ENCODE measurements around the gene CEP164. TPM values are rescaled to one million over a fixed set of nuclear protein-coding genes. Genes with fewer than 3 reads are reported as not detected.

CEP164 gene
- total RNA-seq, 1 experiment from 2014 or later, result 47.4 TPM

GRCh38 chr11:117459123-117459978 lies 131.7 kb downstream of the CEP164 start:
- Mint-ChIP-seq H3K27me3 (ENCODE audit: insufficient read depth, unreplicated experiment) (peaks cover 52% of the 10 kb centered on the region), H3K4me3 (ENCODE audit: unreplicated experiment) (no peak overlapping the region), H3K27ac (ENCODE audit: low read depth, unreplicated experiment) (no peak overlapping the region), H3K4me1 (ENCODE audit: insufficient read depth, unreplicated experiment) (no peaks in the 10 kb centered on the region), H3K9me3 (ENCODE audit: unreplicated experiment) (peaks cover 3% of the 10 kb centered on the region), H3K36me3 (ENCODE audit: insufficient read depth, unreplicated experiment) (no peaks in the 10 kb centered on the region)
- no TSS peak for BruUV-seq (replicated peaks)
- ChIA-PET POLR2A (interaction anchor here (0.6 kb wide), 1 partner anchor 478 kb away, joined by 3 read pairs; no protein-coding TSS in a partner anchor), CTCF (no interaction called here)
- DNase-seq (ENCODE audit: unreplicated experiment), result no peak
- no peak for TF ChIP-seq CTCF (IDR thresholded peaks at IDR 0.05; ENCODE audit: unreplicated experiment)
- intact Hi-C loops (cut with micrococcal nuclease), result no loop called here

GRCh38 chr11:117459979-117460300 lies 132.3 kb downstream of the CEP164 start:
- DNase-seq (ENCODE audit: unreplicated experiment), result no peak
- Mint-ChIP-seq H3K27me3 (ENCODE audit: insufficient read depth, unreplicated experiment) (peaks cover 52% of the 10 kb centered on the region), H3K4me1 (ENCODE audit: insufficient read depth, unreplicated experiment) (no peaks in the 10 kb centered on the region), H3K9me3 (ENCODE audit: unreplicated experiment) (no peaks in the 10 kb centered on the region), H3K4me3 (ENCODE audit: unreplicated experiment) (no peak overlapping the region), H3K27ac (ENCODE audit: low read depth, unreplicated experiment) (no peak overlapping the region), H3K36me3 (ENCODE audit: insufficient read depth, unreplicated experiment) (no peaks in the 10 kb centered on the region)
- no peak for TF ChIP-seq CTCF (IDR thresholded peaks at IDR 0.05; ENCODE audit: unreplicated experiment)
- no TSS peak for BruUV-seq (replicated peaks)
- ChIA-PET CTCF (no interaction called here), POLR2A (interaction anchor here (0.6 kb wide), 1 partner anchor 477 kb away, joined by 3 read pairs; no protein-coding TSS in a partner anchor)
- intact Hi-C loops (cut with micrococcal nuclease), result no loop called here

GRCh38 chr11:117461396-117462182 lies 133.9 kb downstream of the CEP164 start:
- ChIA-PET CTCF (interaction anchor here (0.6 kb wide), 1 partner anchor 678 kb away, joined by 3 read pairs; no protein-coding TSS in a partner anchor), POLR2A (no interaction called here)
- Mint-ChIP-seq H3K36me3 (ENCODE audit: insufficient read depth, unreplicated experiment) (no peaks in the 10 kb centered on the region), H3K27me3 (ENCODE audit: insufficient read depth, unreplicated experiment) (peaks cover 54% of the 10 kb centered on the region), H3K4me3 (ENCODE audit: unreplicated experiment) (no peak overlapping the region), H3K9me3 (ENCODE audit: unreplicated experiment) (no peaks in the 10 kb centered on the region), H3K4me1 (ENCODE audit: insufficient read depth, unreplicated experiment) (no peaks in the 10 kb centered on the region), H3K27ac (ENCODE audit: low read depth, unreplicated experiment) (no peak overlapping the region)
- TF ChIP-seq CTCF (IDR thresholded peaks at IDR 0.05; ENCODE audit: unreplicated experiment), result no peak
- BruUV-seq (replicated peaks), result no TSS peak
- no peak for DNase-seq (ENCODE audit: unreplicated experiment)
- intact Hi-C loops (cut with micrococcal nuclease), result no loop called here

GRCh38 chr11:117462183-117462863 lies 134.7 kb downstream of the CEP164 start:
- no TSS peak for BruUV-seq (replicated peaks)
- intact Hi-C loops (cut with micrococcal nuclease), result no loop called here

More at GRCh38 chr11:117462183-117462863, 134.7 kb downstream of the CEP164 start:
- TF ChIP-seq CTCF (IDR thresholded peaks at IDR 0.05; ENCODE audit: unreplicated experiment), result no peak
- Mint-ChIP-seq H3K9me3 (ENCODE audit: unreplicated experiment) (no peaks in the 10 kb centered on the region), H3K27ac (ENCODE audit: low read depth, unreplicated experiment) (no peak overlapping the region), H3K4me3 (ENCODE audit: unreplicated experiment) (no peak overlapping the region), H3K27me3 (ENCODE audit: insufficient read depth, unreplicated experiment) (peaks cover 61% of the 10 kb centered on the region), H3K4me1 (ENCODE audit: insufficient read depth, unreplicated experiment) (no peaks in the 10 kb centered on the region), H3K36me3 (ENCODE audit: insufficient read depth, unreplicated experiment) (no peaks in the 10 kb centered on the region)
- CTCF ChIA-PET, result interaction anchor here (0.6 kb wide), 1 partner anchor 678 kb away, joined by 3 read pairs; no protein-coding TSS in a partner anchor
- DNase-seq (ENCODE audit: unreplicated experiment), result no peak
- POLR2A ChIA-PET, result no interaction called here

All from MCF 10A (cell line).